GM18873 (cell line): Measurements from ENCODE around the gene BBX.
"Not testable (repeated sequence)": the region's sequence is repeated elsewhere in the genome, so short reads cannot be mapped to it uniquely, and the experiment has no call there.

ENCODE experiments used
- ATAC-seq: cut with Tn5 transposase; IDR thresholded peaks from one replicate; pipeline ENCODE4 v1.9.1; 2021; ENCODE audit warnings: mild to moderate bottlenecking, moderate library complexity, moderate number of reproducible peaks; ENCODE audit not compliant: unreplicated experiment, low FRiP score

BBX gene

GRCh38 chr3:107825556-107825955 is 302.8 kb downstream of the BBX start:
- ATAC-seq: no peak

DNA sequence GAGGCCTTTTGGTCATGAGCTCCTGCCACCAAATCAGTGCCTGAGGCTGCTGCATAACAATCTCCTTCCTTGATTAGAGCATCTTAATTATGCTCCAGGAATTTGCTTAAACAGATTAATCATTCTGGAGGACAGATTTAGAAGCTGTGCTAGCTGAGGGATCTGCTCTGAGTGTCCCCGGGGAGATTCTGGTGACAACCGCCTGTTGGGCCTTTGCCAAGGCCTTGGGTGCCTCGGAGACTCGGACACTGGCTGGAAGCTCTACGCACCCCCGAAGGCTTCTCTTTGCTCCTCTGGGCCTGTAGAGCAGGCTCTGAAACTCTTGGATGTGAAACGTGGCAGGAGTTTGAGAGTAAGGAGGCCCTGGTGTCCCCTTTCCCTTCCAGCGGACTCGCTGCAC is 304.0 kb downstream of the BBX start:
- ATAC-seq: no peak

- no peak for ATAC-seq
Measured at GRCh38 chr3:107829185-107829584, 306.4 kb downstream of the BBX start.

- no peak for ATAC-seq
Measured at GRCh38 chr3:107831590-107831989, 308.8 kb downstream of the BBX start.

DNA sequence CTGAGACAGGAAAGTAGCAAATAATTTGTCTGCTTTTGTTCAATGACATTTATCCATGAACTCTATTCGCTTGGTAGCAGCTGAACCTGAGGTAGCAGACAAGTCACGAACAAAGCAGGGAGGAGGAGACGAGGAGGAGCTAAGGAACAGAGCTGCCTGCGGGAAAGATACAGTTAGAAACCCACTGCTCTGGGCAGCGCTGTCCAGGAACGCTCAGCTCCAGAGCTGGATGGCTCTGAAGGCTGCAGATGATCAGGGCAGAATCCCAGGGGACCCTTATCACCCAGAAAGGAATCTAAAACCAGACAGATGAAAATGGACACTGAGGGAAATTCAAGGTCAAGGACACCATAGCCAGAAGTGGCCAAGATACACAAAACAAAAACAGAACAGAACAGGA is 310.3 kb downstream of the BBX start:
- no peak for ATAC-seq

GRCh38 chr3:107833722-107834416 is 311.1 kb downstream of the BBX start:
- ATAC-seq: no peak

DNA sequence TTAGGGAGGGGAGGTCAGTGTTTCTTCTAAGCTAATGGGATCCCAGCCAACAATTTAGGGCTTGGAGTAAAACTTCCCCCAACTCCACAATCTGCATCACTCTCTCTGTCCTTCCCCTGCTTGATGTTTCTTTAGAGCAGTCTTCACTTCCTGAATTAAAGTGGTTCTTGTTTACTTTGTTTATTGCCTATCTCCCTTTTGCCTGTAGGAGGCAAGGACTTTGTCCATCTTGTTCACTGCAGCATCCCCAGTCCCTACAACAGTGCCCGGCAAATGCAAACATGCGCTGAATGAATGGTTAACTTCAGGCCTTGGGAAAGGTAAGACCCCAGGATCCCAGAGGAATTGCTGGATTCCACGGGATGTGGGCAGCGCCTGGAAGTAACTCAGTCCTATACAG is 312.2 kb downstream of the BBX start:
- not testable (repeated sequence) for ATAC-seq

GRCh38 chr3:107837895-107838612 is 315.3 kb downstream of the BBX start:
- no peak for ATAC-seq

DNA sequence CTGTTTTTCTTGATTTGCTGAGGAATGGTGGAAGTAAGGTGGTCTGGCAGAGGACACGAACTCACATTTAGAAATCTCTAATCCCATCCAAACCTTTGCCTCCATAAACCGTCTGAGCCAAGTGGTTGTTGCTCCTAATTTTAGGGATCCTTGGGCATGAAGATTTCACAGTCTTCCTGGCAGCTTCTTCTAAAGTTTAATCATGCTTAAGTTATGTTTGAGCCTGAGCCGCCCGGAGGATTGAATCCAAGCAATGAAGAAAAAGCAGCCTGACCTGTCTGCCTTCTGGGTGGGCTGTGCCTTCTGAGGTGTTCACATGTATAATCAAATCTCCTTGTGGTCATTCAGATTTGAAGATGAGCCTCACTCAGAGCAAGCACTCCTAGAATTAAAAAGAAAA is 319.1 kb downstream of the BBX start:
- no peak for ATAC-seq

DNA sequence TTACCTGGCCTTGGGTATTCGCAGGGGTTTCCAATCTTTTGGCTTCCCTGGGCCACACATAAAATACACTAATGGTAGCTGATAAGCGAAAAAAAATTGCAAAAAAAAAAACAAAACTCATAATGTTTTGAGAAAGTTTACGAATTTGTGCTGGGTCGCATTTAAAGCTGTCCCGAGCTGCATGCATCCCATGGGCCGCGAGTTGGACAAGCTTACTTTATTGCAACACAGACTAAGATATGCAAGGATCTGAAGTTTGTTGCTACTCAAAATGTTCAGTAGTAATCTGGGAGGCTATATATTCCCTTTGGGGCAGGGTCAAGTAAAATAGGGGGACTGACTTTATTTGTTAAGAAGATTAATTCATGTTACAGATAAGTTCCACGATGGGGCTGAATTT is 320.2 kb downstream of the BBX start:
- no peak for ATAC-seq

GRCh38 chr3:107845380-107846278 is 322.9 kb downstream of the BBX start:
- no peak for ATAC-seq

GRCh38 chr3:107846279-107846852 is 323.6 kb downstream of the BBX start:
- ATAC-seq: no peak

GRCh38 chr3:107847791-107848190 is 325.0 kb downstream of the BBX start:
- ATAC-seq: no peak

- no peak for ATAC-seq
Measured at GRCh38 chr3:107848351-107848915, 325.7 kb downstream of the BBX start.

GRCh38 chr3:107850681-107851080 is 327.9 kb downstream of the BBX start:
- peak; percentile 65 for ATAC-seq

DNA sequence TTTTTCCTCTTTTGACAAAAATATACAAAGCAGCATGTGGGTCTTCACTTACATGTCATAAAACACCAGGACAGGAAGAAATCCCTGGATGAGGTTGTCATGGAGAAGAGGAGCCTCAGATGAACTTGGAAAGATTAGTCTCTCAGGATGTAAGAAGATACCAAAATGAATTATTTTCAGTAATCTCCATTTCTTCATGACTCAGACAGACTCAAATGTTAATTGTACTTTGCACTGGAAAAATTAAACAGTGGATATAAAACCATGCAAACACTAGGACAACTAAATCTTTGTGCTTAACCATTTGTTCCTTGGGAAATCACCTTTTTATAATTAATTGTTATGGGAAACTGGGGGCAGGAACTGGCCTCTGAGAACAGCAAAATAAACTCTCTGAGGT is 331.1 kb downstream of the BBX start:
- no peak for ATAC-seq

- no peak for ATAC-seq
Measured at GRCh38 chr3:107854733-107855132, 332.0 kb downstream of the BBX start.

DNA sequence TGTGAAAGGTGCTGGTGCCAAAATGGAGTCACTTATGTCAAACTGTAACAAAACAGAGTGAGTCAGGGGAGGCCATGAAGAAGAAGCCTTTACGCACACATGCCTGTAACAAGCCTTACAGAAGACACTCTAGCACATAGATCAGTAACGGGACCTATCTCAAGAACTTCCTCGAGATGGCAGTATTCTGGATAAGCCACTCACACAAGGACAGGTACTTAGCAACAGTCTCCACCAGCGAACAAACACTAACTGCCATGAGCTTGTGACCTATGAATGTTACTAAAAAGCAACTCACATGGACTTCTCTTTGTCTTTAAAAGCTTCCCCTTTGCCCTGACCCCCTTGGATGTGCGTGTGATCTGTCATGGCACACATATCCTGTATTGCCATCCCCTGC is 332.9 kb downstream of the BBX start:
- peak; percentile 86 for ATAC-seq

- ATAC-seq: no peak
Measured at GRCh38 chr3:107857854-107858253, 335.1 kb downstream of the BBX start.

DNA sequence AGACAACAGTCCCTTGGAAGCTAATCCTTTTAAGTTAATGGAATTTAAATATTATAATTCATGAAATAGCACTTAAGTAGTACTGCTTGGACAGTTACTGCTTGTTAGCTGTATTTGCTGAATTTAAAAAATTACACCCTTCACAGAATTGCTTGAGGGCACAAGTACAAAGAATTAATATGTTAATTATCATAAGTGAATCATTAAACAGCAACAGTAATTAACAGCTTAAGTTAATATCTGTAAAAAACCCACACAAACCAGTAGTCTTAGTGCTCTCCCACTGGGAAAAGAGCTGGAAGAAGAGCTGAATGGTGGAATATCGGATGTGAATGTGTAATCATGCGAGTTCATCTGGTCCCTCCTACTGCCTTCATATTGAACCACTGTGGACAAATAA is 336.1 kb downstream of the BBX start:
- ATAC-seq: no peak
